GM18502 (cell line): ENCODE results near the gene GPR26.

Source experiments
- ATAC-seq: cut with Tn5 transposase; IDR thresholded peaks from one replicate; pipeline ENCODE4 v1.9.1; 2021; ENCODE audit warnings: mild to moderate bottlenecking; ENCODE audit not compliant: unreplicated experiment, poor library complexity

GPR26 gene

GRCh38 chr10:123666318-123667236 lies at the start of gene GPR26:
Gene GPR26 (plus strand): TSS chr10:123666355. CDS start chr10:123666408, 53 bp downstream.
- no peak for ATAC-seq

- ATAC-seq: no peak
These were observed 47.9 kb upstream of the GPR26 start for GRCh38 chr10:123618224-123618623.

GRCh38 chr10:123619067-123619855 lies 46.9 kb upstream of the GPR26 start:
- no peak for ATAC-seq

- no peak for ATAC-seq
These were observed 45.5 kb upstream of the GPR26 start for GRCh38 chr10:123620621-123621020.

- ATAC-seq: no peak
These were observed 44.7 kb upstream of the GPR26 start for GRCh38 chr10:123621492-123621891.

- no peak for ATAC-seq
These were observed 44.2 kb upstream of the GPR26 start for GRCh38 chr10:123621916-123622315.

- ATAC-seq: no peak
These were observed 43.8 kb upstream of the GPR26 start for GRCh38 chr10:123622381-123622780.

GRCh38 chr10:123624086-123624485 lies 42.1 kb upstream of the GPR26 start:
- no peak for ATAC-seq

GRCh38 chr10:123633106-123633505 lies 33.0 kb upstream of the GPR26 start:
- ATAC-seq: no peak

- no peak for ATAC-seq
These were observed 32.5 kb upstream of the GPR26 start for GRCh38 chr10:123633636-123634035.

GRCh38 chr10:123634221-123634620 lies 31.9 kb upstream of the GPR26 start:
- ATAC-seq: no peak

GRCh38 chr10:123635131-123635530 lies 31.0 kb upstream of the GPR26 start:
- ATAC-seq: no peak

- no peak for ATAC-seq
These were observed 30.4 kb upstream of the GPR26 start for GRCh38 chr10:123635745-123636144.

GRCh38 chr10:123636598-123637325 lies 29.4 kb upstream of the GPR26 start:
- no peak for ATAC-seq

- no peak for ATAC-seq
These were observed 28.8 kb upstream of the GPR26 start for GRCh38 chr10:123637326-123637880.

GRCh38 chr10:123639131-123639530 lies 27.0 kb upstream of the GPR26 start:
- no peak for ATAC-seq

GRCh38 chr10:123640016-123640535 lies 26.1 kb upstream of the GPR26 start:
- no peak for ATAC-seq

- ATAC-seq: no peak
These were observed 23.9 kb upstream of the GPR26 start for GRCh38 chr10:123642293-123642692.

GRCh38 chr10:123642697-123643096 lies 23.5 kb upstream of the GPR26 start:
- no peak for ATAC-seq

GRCh38 chr10:123643315-123643714 lies 22.8 kb upstream of the GPR26 start:
- no peak for ATAC-seq
